ENCODE data around the gene SLC36A1.

- TF ChIP-seq, protein P1, sequence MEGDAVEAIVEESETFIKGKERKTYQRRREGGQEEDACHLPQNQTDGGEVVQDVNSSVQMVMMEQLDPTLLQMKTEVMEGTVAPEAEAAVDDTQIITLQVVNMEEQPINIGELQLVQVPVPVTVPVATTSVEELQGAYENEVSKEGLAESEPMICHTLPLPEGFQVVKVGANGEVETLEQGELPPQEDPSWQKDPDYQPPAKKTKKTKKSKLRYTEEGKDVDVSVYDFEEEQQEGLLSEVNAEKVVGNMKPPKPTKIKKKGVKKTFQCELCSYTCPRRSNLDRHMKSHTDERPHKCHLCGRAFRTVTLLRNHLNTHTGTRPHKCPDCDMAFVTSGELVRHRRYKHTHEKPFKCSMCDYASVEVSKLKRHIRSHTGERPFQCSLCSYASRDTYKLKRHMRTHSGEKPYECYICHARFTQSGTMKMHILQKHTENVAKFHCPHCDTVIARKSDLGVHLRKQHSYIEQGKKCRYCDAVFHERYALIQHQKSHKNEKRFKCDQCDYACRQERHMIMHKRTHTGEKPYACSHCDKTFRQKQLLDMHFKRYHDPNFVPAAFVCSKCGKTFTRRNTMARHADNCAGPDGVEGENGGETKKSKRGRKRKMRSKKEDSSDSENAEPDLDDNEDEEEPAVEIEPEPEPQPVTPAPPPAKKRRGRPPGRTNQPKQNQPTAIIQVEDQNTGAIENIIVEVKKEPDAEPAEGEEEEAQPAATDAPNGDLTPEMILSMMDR (IDR thresholded peaks at IDR 0.05; ENCODE audit: extremely low read depth in 1 of 2, insufficient read depth in 1 of 2, low read depth in 1 of 2, low read length in 2 of 2) = no peak
- no peak for TF ChIP-seq POLR2A (IDR thresholded peaks at IDR 0.05; ENCODE audit: low read depth, low read length)
- TF ChIP-seq EZH2 (IDR thresholded peaks at IDR 0.05; ENCODE audit: borderline replicate concordance, low read depth, low read length, severe bottlenecking) = no peak
- no peak for TF ChIP-seq GATA2 (IDR thresholded peaks at IDR 0.05; ENCODE audit: insufficient read depth, insufficient read length, low read depth, low read length)
- TF ChIP-seq POLR2AphosphoS5 (IDR thresholded peaks at IDR 0.05; ENCODE audit: insufficient read depth, low read depth, low read length) = no peak
- no peak for TF ChIP-seq JUN (IDR thresholded peaks at IDR 0.05; ENCODE audit: borderline replicate concordance, insufficient read depth, insufficient read length, low read depth)
- TF ChIP-seq, protein P2, sequence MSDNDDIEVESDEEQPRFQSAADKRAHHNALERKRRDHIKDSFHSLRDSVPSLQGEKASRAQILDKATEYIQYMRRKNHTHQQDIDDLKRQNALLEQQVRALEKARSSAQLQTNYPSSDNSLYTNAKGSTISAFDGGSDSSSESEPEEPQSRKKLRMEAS (IDR thresholded peaks at IDR 0.05; ENCODE audit: insufficient read depth, insufficient read length) = no peak
Observed at GRCh38 chr5:151458314-151458713, 10.9 kb downstream of the SLC36A1 start.

Data from endothelial cell of umbilical vein (primary cell).